Suprapubic skin (tissue), 4 donors: ENCODE measurements around the gene ATP1B1.

Experiments
- EP300 ChIP-seq: sonication (generic); formaldehyde crosslinking; IDR thresholded peaks from one replicate; pipeline ENCODE4 v1.6.1; 2017; ENCODE audit warnings: antibody characterized with exemption
- POLR2A ChIP-seq, 2 donors: fragments of 450-650 bp; IDR thresholded peaks; one replicate each; pipeline ENCODE4 v1.6.1; 2017; ENCODE audit warnings: antibody characterized with exemption in 2 of 2, mild to moderate bottlenecking in 2 of 2, moderate library complexity in 2 of 2
- POLR2AphosphoS5 ChIP-seq, 3 donors: sonication (generic); formaldehyde crosslinking; IDR thresholded peaks; one replicate each; pipeline ENCODE4 v1.6.1; 2017; ENCODE audit warnings: antibody characterized with exemption in 3 of 3
- TF ChIP-seq, protein P1 (sequence below), 2 donors: fragments of 200-600 bp in 1 of 2; fragments of 450-650 bp in 1 of 2; sonication (generic) in 1 of 2; IDR thresholded peaks; one replicate each; pipeline ENCODE4 v1.5.1; 2016 to 2019; ENCODE audit warnings: antibody characterized with exemption in 2 of 2, mild to moderate bottlenecking in 1 of 2, moderate library complexity in 1 of 2

DNA sequence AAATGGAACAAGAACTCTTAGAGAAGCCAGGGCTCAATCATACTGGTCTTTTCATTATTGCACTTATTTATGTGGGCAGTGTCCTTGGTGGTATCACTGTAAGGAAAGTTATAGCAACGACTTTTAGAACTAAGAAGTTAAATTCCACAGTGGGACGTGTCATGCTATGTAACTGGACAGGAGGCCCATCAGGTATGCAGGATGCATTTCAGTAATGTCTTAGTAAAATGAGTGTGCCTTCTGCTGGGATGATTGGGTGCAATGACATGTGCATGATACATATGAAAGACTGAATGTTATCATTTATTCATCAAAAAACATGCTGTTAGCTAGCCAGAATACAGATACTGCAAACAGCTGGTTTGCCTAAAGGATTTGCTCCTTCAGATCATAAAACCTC, 6.9 kb upstream of the ATP1B1 start:
- TF ChIP-seq POLR2A (IDR thresholded peaks at IDR 0.05) (no peak), POLR2AphosphoS5 (IDR thresholded peaks at IDR 0.05) (no peak), EP300 (no peak)
- TF ChIP-seq, protein P1, sequence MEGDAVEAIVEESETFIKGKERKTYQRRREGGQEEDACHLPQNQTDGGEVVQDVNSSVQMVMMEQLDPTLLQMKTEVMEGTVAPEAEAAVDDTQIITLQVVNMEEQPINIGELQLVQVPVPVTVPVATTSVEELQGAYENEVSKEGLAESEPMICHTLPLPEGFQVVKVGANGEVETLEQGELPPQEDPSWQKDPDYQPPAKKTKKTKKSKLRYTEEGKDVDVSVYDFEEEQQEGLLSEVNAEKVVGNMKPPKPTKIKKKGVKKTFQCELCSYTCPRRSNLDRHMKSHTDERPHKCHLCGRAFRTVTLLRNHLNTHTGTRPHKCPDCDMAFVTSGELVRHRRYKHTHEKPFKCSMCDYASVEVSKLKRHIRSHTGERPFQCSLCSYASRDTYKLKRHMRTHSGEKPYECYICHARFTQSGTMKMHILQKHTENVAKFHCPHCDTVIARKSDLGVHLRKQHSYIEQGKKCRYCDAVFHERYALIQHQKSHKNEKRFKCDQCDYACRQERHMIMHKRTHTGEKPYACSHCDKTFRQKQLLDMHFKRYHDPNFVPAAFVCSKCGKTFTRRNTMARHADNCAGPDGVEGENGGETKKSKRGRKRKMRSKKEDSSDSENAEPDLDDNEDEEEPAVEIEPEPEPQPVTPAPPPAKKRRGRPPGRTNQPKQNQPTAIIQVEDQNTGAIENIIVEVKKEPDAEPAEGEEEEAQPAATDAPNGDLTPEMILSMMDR (IDR thresholded peaks at IDR 0.05) = no peak
